Hepatocyte (in vitro differentiated cells): Measurements from ENCODE around the gene S100A3.

ENCODE experiments used
- EZH2 ChIP-seq: fragments of 200-600 bp; sonication (generic); IDR thresholded peaks from 2 replicates; pipeline ENCODE4 v1.6.1; 2016; ENCODE audit warnings: antibody characterized with exemption, mild to moderate bottlenecking, borderline replicate concordance
- EZH2phosphoT487 ChIP-seq: fragments of 200-600 bp; sonication (generic); IDR thresholded peaks from one replicate; pipeline ENCODE4 v1.6.1; 2018; ENCODE audit warnings: antibody characterized with exemption, mild to moderate bottlenecking, low read depth, moderate library complexity; ENCODE audit not compliant: unreplicated experiment, severe bottlenecking
- TF ChIP-seq, protein P1 (sequence below): fragments of 200-600 bp; sonication (generic); IDR thresholded peaks from 2 replicates; pipeline ENCODE4 v1.5.1; 2016; ENCODE audit warnings: antibody characterized with exemption, mild to moderate bottlenecking; ENCODE audit not compliant: poor library complexity

DNA sequence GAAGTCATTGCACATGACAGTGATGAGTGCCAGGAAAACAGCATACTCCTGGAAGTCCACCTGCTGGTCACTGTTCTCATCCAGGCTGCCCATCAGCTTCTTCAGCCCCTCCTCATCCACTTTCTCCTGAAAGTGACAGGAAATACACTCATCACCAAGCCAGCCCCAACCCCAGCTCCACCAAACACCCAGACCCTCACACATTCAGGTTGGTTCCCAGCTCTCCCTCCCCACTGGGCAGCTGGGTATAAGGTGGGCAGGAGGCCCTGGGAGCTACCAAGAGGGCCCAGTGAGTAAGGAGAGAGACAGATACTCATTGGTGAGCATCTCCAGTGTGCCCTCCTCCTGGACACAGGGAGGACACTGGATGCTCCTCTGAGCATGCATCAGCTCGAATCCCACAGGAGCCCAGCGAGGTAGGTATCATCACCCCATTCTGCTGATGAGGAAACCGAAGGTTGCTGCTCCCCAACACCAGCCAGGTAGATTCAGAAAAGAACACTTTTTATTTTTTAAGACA, 12.5 kb upstream of the S100A3 start:
- TF ChIP-seq, protein P1, sequence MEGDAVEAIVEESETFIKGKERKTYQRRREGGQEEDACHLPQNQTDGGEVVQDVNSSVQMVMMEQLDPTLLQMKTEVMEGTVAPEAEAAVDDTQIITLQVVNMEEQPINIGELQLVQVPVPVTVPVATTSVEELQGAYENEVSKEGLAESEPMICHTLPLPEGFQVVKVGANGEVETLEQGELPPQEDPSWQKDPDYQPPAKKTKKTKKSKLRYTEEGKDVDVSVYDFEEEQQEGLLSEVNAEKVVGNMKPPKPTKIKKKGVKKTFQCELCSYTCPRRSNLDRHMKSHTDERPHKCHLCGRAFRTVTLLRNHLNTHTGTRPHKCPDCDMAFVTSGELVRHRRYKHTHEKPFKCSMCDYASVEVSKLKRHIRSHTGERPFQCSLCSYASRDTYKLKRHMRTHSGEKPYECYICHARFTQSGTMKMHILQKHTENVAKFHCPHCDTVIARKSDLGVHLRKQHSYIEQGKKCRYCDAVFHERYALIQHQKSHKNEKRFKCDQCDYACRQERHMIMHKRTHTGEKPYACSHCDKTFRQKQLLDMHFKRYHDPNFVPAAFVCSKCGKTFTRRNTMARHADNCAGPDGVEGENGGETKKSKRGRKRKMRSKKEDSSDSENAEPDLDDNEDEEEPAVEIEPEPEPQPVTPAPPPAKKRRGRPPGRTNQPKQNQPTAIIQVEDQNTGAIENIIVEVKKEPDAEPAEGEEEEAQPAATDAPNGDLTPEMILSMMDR, result no peak
- TF ChIP-seq EZH2 (no peak), EZH2phosphoT487 (no peak)
